Astrocyte (in vitro differentiated cells and primary cell): ENCODE data around the gene HIVEP2.

Experiments used
- EZH2 ChIP-seq: IDR thresholded peaks from 2 replicates; pipeline ENCODE4 v1.6.1; 2012; ENCODE audit warnings: mild to moderate bottlenecking, low read length, inconsistent platforms; ENCODE audit not compliant: insufficient read depth
- TF ChIP-seq, protein P1 (sequence below): IDR thresholded peaks from 2 replicates; pipeline ENCODE4 v1.5.1; 2011; ENCODE audit warnings: low read depth, mild to moderate bottlenecking, inconsistent platforms, low read length, moderate library complexity; ENCODE audit not compliant: insufficient read depth

DNA sequence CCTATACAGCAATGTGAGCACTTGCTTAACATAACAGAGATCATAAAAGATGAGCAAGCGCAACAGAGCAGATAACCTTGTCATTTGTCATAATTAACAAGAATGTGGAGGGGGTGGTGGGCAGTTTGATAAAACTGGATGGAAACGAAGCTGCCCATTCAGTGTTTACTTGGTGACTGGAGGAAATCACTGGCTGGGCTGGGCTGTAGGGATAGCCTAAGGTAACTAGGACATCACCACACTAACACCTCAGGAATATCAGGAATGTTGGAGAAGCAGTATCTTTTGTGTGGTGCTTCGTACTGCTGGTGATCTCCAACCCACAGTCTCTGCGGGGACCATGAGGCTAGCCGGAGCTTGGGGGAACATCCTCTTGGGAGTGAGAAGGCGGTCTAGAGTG lies 218.4 kb downstream of the HIVEP2 start:
- TF ChIP-seq, protein P1, sequence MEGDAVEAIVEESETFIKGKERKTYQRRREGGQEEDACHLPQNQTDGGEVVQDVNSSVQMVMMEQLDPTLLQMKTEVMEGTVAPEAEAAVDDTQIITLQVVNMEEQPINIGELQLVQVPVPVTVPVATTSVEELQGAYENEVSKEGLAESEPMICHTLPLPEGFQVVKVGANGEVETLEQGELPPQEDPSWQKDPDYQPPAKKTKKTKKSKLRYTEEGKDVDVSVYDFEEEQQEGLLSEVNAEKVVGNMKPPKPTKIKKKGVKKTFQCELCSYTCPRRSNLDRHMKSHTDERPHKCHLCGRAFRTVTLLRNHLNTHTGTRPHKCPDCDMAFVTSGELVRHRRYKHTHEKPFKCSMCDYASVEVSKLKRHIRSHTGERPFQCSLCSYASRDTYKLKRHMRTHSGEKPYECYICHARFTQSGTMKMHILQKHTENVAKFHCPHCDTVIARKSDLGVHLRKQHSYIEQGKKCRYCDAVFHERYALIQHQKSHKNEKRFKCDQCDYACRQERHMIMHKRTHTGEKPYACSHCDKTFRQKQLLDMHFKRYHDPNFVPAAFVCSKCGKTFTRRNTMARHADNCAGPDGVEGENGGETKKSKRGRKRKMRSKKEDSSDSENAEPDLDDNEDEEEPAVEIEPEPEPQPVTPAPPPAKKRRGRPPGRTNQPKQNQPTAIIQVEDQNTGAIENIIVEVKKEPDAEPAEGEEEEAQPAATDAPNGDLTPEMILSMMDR = no peak
- TF ChIP-seq EZH2 = no peak
